Tibial nerve (tissue), 4 donors: Measurements from ENCODE around the gene EVX1. TPM values are rescaled to one million over a fixed set of nuclear protein-coding genes. Genes with fewer than 3 reads are reported as not detected.

ENCODE experiments used
- DNase-seq, 2 donors: peaks; one replicate each; pipeline ENCODE4 v3.0.0-alpha.2; 2019; ENCODE audit warnings: low spot score in 2 of 2
- H3K27ac ChIP-seq, 4 donors: fragments of 200-600 bp; sonication (generic) in 3 of 4; one replicate each; pipeline ENCODE4 v1.5.1; 2017 to 2019; ENCODE audit warnings: mild to moderate bottlenecking in 1 of 4
- H3K27me3 ChIP-seq, 2 donors: fragments of 200-600 bp; sonication (generic) in 1 of 2; one replicate each; pipeline versions ENCODE4 v1.5.1 to v1.6.0; 2017 to 2019
- H3K36me3 ChIP-seq, 3 donors: fragments of 200-600 bp; sonication (generic); one replicate each; pipeline ENCODE4 v1.5.1; 2018 to 2019
- H3K4me1 ChIP-seq, 4 donors: fragments of 200-600 bp; sonication (generic) in 3 of 4; one replicate each; pipeline ENCODE4 v1.5.1; 2017 to 2019
- H3K4me3 ChIP-seq, 4 donors: fragments of 200-600 bp; sonication (generic) in 3 of 4; one replicate each; pipeline ENCODE4 v1.5.1; 2017 to 2019; ENCODE audit warnings: mild to moderate bottlenecking in 1 of 4, moderate library complexity in 1 of 4
- H3K9me3 ChIP-seq, 4 donors: fragments of 200-600 bp; sonication (generic) in 3 of 4; one replicate each; pipeline ENCODE4 v1.5.1; 2017 to 2019
- CTCF ChIP-seq, 5 experiments: fragments of 200-600 bp in 3 of 5; fragments of 450-650 bp in 2 of 5; sonication (generic) in 3 of 5; IDR thresholded peaks; one replicate each; pipeline ENCODE4 v1.5.1; 2016 to 2019; ENCODE audit warnings: antibody characterized with exemption in 5 of 5, mild to moderate bottlenecking in 3 of 5, moderate library complexity in 2 of 5
- EP300 ChIP-seq, 2 donors: sonication (generic); formaldehyde crosslinking; IDR thresholded peaks; one replicate each; pipeline ENCODE4 v1.6.1; 2017; ENCODE audit warnings: antibody characterized with exemption in 2 of 2, mild to moderate bottlenecking in 1 of 2
- POLR2A ChIP-seq, 2 donors: fragments of 450-650 bp; IDR thresholded peaks; one replicate each; pipeline ENCODE4 v1.6.1; 2017; ENCODE audit warnings: antibody characterized with exemption in 2 of 2, mild to moderate bottlenecking in 2 of 2, moderate library complexity in 2 of 2
- WGBS, 2 donors: methylation state at CpG; one replicate each; pipeline ENCODE4 v1.1.5; 2018; 5-methylcytosine and 5-hydroxymethylcytosine counted together
- total RNA-seq, 4 donors: library from RNA; depleted of rRNA; stranded (reverse); fragments of >200 nt; gene quantifications; one replicate each; pipeline ENCODE4 v1.1.0, GENCODE V29; 2016

The EVX1 gene
- not detected for total RNA-seq

- Histone ChIP-seq H3K4me1 (peaks cover 0 to 60% (median 25%) of the 10 kb centered on the region in 4 donors), H3K9me3 (no peaks in the 10 kb centered on the region), H3K36me3 (no peaks in the 10 kb centered on the region), H3K27ac (no peak within 1 kb of the TSS), H3K27me3 (peaks cover 2 to 100% of the 10 kb centered on the region in 2 donors), H3K4me3 (peak within 1 kb of the TSS in 2 of 4 donors; percentile 9 to 21)
- no peak for DNase-seq
- TF ChIP-seq EP300 (IDR thresholded peaks at IDR 0.05), result no peak
- TF ChIP-seq POLR2A (IDR thresholded peaks at IDR 0.05), result no peak
- TF ChIP-seq CTCF (IDR thresholded peaks at IDR 0.05), result no peak
- WGBS, 2 donors, result 1 to 3% methylated on average over 41 to 45 of the region's 62 CpGs
Observed at GRCh38 chr7:27242555-27243339, at the start of gene EVX1. Gene EVX1, plus strand, starts transcription at chr7:27242802. Its CDS starts 229 bp downstream, at chr7:27243031.

- TF ChIP-seq CTCF (IDR thresholded peaks at IDR 0.05) (no peak), EP300 (IDR thresholded peaks at IDR 0.05) (no peak), POLR2A (IDR thresholded peaks at IDR 0.05) (no peak)
- WGBS, 2 donors, result 37 to 46% methylated on average over 28 to 29 of the region's 29 CpGs
- Histone ChIP-seq H3K36me3 (no peaks in the 10 kb centered on the region), H3K4me1 (peaks cover 0 to 38% (median 23%) of the 10 kb centered on the region in 4 donors), H3K27me3 (peaks cover 7 to 94% of the 10 kb centered on the region in 2 donors), H3K9me3 (no peaks in the 10 kb centered on the region), H3K4me3 (peak overlapping the region in 3 of 4 donors; percentile 19 to 51 (median 43)), H3K27ac (peak overlapping the region in 1 of 4 donors; percentile 87)
- DNase-seq, result peak in 1 of 2 donors; percentile 12
Observed at GRCh38 chr7:27193335-27194001, 49.1 kb upstream of the EVX1 start.

DNA sequence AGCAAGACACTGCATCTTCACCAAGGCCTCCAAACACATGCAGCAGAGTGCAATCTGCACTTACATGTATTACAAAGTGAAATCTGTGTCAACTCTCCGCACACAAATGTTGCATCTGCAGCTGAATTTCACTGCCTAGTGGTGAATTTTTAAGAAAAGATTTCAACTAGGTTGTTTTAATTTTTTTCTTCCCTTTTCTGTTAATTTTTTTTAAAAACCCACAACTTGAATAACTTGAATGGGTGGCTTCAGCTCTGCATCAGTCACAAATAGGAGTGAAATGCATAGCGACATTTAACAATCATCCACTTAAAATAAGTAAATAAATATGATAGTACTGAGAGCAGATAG lies 48.6 kb upstream of the EVX1 start:
- WGBS, 2 donors, result 58 to 67% methylated on average over 2 of the region's 2 CpGs
- TF ChIP-seq CTCF (IDR thresholded peaks at IDR 0.05) (no peak), POLR2A (IDR thresholded peaks at IDR 0.05) (no peak), EP300 (IDR thresholded peaks at IDR 0.05) (no peak)
- DNase-seq, result no peak
- Histone ChIP-seq H3K36me3 (no peaks in the 10 kb centered on the region), H3K9me3 (no peaks in the 10 kb centered on the region), H3K27ac (no peak overlapping the region), H3K4me1 (peaks cover 0 to 38% (median 21%) of the 10 kb centered on the region in 4 donors), H3K27me3 (peaks cover 7 to 94% of the 10 kb centered on the region in 2 donors), H3K4me3 (no peak overlapping the region)

DNA sequence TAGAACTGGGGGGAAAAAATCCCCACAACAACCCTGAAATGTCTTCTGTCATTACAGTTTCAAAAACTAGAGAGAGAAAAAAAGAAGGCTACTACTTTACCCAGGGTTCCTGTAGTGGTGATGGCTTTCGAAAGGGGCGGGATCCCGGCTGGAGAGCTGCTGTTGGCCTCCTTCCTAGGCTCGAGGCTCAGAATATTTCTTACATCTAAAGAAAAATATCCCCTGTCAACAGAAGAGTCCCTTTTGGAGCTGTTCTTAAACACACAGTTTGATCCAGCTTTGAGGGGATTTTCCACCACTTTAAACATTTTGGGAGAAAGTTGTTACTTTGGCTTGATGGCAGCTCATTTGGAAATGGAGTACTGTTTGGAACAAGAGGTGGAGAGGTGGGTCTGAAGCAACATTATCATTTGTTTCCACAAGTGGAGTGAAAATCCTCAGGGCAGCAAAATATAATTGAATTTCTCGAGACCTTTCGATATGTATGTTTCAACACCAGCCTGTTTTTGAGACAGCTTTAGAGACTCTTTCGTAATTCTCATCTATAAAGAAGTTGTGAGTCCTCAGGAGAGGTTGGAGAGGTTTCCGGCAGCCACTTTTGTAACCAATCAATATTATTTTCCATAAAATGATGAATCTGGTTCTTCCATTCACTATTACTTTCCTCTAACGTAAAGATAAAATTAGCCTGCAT lies 47.8 kb upstream of the EVX1 start:
- no peaks in the 10 kb centered on the region for H3K9me3 ChIP-seq
- 49 to 55% methylated on average over 9 of the region's 9 CpGs for WGBS, 2 donors
- H3K27ac ChIP-seq, result no peak overlapping the region
- peaks cover 7 to 90% of the 10 kb centered on the region in 2 donors for H3K27me3 ChIP-seq
- TF ChIP-seq EP300 (IDR thresholded peaks at IDR 0.05) (no peak), POLR2A (IDR thresholded peaks at IDR 0.05) (no peak), CTCF (IDR thresholded peaks at IDR 0.05) (no peak)
- peaks cover 0 to 39% (median 19%) of the 10 kb centered on the region in 4 donors for H3K4me1 ChIP-seq
- H3K4me3 ChIP-seq, result no peak overlapping the region
- DNase-seq, result no peak
- H3K36me3 ChIP-seq, result no peaks in the 10 kb centered on the region
